Activated T-helper 17 cell treated with anti-CD3 and anti-CD28 coated beads, Interleukin-2, amount 50 U/mL, for 72 hours (primary cell): Measurements from ENCODE around the gene AGAP1. TPM values are rescaled to one million over a fixed set of nuclear protein-coding genes. Genes with fewer than 3 reads are reported as not detected.

ENCODE experiments used
- ATAC-seq: fragments of 150-1000 bp; cut with Tn5 transposase; replicated peaks from 2 replicates; pipeline ENCODE4 v1.10.0; 2021; ENCODE audit warnings: mild to moderate bottlenecking, moderate library complexity
- H3K27ac Mint-ChIP-seq: one replicate; pipeline ENCODE4 v1.8.0; 2022; ENCODE audit warnings: mixed read lengths
- H3K27me3 Mint-ChIP-seq: one replicate; pipeline ENCODE4 v1.8.0; 2022; ENCODE audit warnings: mixed read lengths
- H3K36me3 Mint-ChIP-seq: one replicate; pipeline ENCODE4 v1.8.0; 2022; ENCODE audit warnings: low read depth, mild to moderate bottlenecking, mixed read lengths
- H3K4me1 Mint-ChIP-seq: one replicate; pipeline ENCODE4 v1.8.0; 2022; ENCODE audit warnings: mixed read lengths
- H3K4me3 Mint-ChIP-seq: one replicate; pipeline ENCODE4 v1.8.0; 2022; ENCODE audit warnings: mild to moderate bottlenecking, mixed read lengths
- H3K9me3 Mint-ChIP-seq: one replicate; pipeline ENCODE4 v1.8.0; 2022; ENCODE audit warnings: mixed read lengths
- total RNA-seq, 2 donors: library from RNA; stranded (reverse); gene quantifications; one replicate each; pipeline ENCODE4 v1.2.3, GENCODE V29; 2022

AGAP1 gene
- total RNA-seq, 2 donors from 2014 or later: 2.2 to 5.3 TPM

DNA sequence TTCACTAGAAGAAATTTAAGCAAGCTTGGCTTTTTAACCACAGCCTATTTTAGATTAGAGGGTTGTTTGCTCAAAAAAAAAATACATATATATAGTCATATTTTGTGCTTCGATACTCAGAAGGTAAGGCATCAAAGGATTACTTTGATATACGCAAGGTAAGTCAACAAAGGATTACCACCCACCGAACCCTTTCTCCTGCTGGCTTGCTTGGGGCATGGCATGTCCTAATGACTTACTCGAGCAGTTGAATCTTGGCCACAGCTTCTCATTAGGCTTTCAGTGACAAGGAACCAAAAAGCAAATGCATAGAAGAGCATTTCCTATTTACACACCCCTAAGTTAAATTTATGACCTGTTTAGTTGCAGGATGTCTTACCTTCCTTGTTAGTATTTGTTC lies 295.7 kb downstream of the AGAP1 start:
- Mint-ChIP-seq H3K27ac (no peak overlapping the region), H3K36me3 (no peaks in the 10 kb centered on the region), H3K9me3 (no peaks in the 10 kb centered on the region), H3K4me3 (no peak overlapping the region), H3K27me3 (peaks cover 10% of the 10 kb centered on the region), H3K4me1 (no peaks in the 10 kb centered on the region)
- ATAC-seq: no peak

DNA sequence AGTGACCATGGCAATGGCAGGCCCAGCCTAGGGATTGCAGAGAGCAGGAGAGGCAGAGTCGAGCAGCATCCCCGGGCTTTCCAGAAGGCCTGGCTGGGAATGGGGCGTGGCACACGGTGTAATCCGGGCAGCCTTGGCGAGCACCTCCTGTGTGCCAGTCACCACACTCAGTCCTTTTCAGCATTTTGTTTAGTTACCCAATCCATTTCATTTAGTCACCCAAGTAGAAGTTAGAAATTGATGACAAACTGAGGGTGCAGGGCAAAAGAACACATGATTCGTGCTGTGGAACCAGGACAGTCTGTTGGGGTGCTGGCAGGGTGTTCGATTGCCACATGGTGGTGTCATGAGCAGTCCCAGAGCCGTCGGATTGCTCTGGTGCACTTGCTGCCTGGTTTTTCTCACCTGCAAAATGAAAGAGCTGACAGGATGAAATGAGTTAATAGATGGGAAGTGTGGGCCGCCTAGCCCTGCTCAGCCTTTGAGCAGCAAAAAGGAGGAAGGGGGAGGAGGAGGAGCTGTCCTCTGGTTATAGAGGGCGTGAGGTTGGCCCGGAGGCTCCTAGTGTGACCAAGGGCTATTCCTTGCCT lies 299.4 kb downstream of the AGAP1 start:
- Mint-ChIP-seq H3K27ac (no peak overlapping the region), H3K27me3 (peaks cover 7% of the 10 kb centered on the region), H3K4me1 (no peaks in the 10 kb centered on the region), H3K4me3 (no peak overlapping the region), H3K9me3 (no peaks in the 10 kb centered on the region), H3K36me3 (peaks cover 8% of the 10 kb centered on the region)
- ATAC-seq: no peak

DNA sequence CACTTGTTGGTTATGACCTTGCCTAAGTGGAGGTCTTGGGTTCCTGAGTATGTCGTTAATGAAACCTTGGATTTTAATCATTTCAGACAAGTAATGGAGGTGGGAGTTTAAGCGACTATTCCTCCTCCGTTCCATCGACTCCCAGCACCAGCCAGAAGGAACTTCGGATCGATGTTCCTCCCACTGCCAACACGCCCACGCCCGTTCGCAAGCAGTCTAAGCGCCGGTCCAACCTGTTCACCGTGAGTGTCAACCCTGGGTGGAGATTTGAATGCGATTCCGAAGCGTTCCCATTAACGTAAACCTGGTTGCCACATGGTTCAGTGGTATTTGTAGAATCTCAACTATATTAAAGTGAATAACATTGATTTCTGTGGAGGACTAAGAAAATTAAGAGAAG lies 305.4 kb downstream of the AGAP1 start:
- H3K4me3 Mint-ChIP-seq: no peak overlapping the region
- H3K27ac Mint-ChIP-seq: no peak overlapping the region
- H3K36me3 Mint-ChIP-seq: peaks cover 20% of the 10 kb centered on the region
- H3K4me1 Mint-ChIP-seq: no peaks in the 10 kb centered on the region
- H3K9me3 Mint-ChIP-seq: no peaks in the 10 kb centered on the region
- H3K27me3 Mint-ChIP-seq: no peaks in the 10 kb centered on the region
- ATAC-seq: no peak

DNA sequence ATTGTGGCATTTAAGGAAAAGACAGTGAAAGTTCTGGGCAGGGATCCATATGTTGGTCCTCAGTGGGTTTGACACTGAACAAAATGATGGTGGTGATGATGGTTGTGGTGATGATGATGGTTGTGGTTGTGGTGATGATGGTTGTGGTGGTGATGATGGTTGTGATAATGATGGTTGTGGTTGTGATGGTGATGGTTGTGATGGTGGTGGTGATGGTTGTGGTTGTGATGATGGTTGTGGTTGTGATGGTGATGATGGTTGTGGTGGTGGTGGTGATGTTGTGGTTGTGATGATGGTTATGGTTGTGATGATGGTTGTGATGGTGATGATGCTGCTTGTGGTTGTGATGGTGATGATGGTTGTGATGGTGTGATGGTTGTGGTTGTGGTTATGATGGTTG lies 308.7 kb downstream of the AGAP1 start:
- no peaks in the 10 kb centered on the region for H3K9me3 Mint-ChIP-seq
- H3K36me3 Mint-ChIP-seq: peaks cover 18% of the 10 kb centered on the region
- H3K27ac Mint-ChIP-seq: no peak overlapping the region
- no peak overlapping the region for H3K4me3 Mint-ChIP-seq
- no peaks in the 10 kb centered on the region for H3K27me3 Mint-ChIP-seq
- no peak for ATAC-seq
- H3K4me1 Mint-ChIP-seq: no peaks in the 10 kb centered on the region

DNA sequence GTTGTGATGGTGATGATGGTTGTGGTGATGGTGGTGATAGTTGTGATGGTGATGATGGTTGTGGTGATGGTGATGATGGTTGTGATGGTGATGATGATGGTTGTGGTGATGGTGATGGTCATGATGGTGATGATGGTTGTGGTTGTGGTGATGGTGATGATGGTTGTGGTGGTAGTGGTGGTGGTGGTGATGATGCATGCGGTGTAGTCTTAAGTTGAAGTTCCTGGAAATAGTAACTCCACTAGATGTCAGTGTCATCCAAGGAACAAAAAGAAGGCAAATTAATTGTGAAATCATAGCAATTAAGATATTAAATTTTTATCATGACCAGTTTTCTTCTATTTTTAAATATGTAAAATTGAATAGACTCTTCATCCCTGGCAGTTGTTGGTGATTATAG lies 309.2 kb downstream of the AGAP1 start:
- Mint-ChIP-seq H3K4me1 (no peaks in the 10 kb centered on the region), H3K4me3 (no peak overlapping the region), H3K9me3 (no peaks in the 10 kb centered on the region), H3K27ac (no peak overlapping the region), H3K27me3 (no peaks in the 10 kb centered on the region), H3K36me3 (peaks cover 14% of the 10 kb centered on the region)
- no peak for ATAC-seq

DNA sequence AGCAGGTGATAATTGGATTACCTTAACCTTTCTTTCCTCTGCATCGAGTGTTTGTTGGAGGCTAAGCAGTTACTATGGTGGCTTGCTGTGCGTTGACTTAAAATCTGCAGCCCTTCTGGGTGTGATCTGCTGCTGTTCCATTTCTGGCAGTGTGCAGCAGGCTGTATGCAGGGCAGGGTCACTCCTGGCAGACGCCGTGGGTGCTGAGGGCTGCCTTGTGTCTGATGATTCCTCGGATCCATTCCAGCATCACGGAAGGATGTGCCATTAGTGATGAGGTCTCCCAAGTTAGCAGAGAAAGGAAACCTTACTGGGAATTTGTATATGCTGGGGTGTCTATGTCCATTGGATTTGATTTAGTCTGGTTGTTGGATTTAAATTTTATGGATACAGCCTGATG lies 310.8 kb downstream of the AGAP1 start:
- Mint-ChIP-seq H3K36me3 (no peaks in the 10 kb centered on the region), H3K4me3 (no peak overlapping the region), H3K9me3 (no peaks in the 10 kb centered on the region), H3K27me3 (no peaks in the 10 kb centered on the region), H3K4me1 (no peaks in the 10 kb centered on the region), H3K27ac (no peak overlapping the region)
- no peak for ATAC-seq

DNA sequence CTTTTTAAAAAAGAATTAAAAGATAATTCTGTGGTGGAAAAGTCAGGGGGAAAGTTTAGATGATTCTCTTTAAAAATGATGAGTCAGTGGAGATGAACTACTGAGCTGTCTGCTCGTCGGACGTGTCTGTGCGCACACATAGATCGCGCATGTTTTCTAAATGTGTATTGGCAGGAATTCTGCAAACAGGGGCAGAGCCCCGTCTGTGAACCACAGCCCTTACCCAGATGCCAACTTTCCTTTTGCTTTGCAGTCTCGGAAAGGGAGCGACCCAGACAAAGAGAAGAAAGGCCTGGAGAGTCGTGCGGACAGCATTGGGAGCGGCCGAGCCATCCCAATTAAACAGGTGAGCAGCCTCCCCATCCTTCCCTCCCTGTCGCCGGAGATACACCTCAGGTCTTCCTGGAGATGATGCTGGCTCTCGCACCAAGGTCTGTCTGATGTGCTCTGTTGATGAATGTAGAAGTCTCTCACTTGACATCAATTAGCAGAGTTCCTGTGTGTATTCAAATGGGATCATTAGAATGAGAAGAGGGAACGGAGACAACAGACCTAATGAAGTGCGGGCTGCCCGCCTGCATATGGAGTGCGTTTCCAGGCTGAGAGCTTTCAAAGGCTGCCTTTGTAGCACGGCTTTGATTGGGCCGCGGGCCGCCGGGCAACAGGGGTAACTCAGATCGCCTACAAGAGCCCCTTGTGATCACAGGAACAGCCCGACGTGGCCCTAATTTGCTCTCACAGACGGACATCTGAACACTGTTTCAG lies 313.3 kb downstream of the AGAP1 start:
- H3K36me3 Mint-ChIP-seq: peaks cover 5% of the 10 kb centered on the region
- no peaks in the 10 kb centered on the region for H3K9me3 Mint-ChIP-seq
- no peaks in the 10 kb centered on the region for H3K4me1 Mint-ChIP-seq
- H3K27ac Mint-ChIP-seq: no peak overlapping the region
- H3K4me3 Mint-ChIP-seq: no peak overlapping the region
- ATAC-seq: no peak
- no peaks in the 10 kb centered on the region for H3K27me3 Mint-ChIP-seq

DNA sequence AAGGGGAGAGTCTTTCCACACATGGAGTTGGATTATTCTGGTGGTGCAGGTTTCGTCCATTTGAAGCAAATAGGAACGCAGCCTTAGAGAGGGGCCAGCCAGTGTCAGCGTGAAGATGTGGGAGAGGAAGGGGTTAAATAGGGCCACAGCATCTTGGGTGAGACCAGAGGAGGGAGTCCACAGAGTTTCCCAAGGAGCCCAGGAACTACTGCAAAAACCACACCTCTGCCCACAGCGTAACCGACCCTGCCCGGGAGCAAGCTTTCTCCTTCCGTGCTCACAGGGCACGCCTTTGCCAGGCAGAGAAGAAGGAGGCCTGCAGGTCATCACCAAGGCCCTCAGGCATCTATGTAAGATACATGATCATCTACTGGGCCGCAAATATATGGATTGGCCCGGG lies 314.5 kb downstream of the AGAP1 start:
- no peak overlapping the region for H3K4me3 Mint-ChIP-seq
- no peaks in the 10 kb centered on the region for H3K27me3 Mint-ChIP-seq
- H3K36me3 Mint-ChIP-seq: peaks cover 5% of the 10 kb centered on the region
- no peak overlapping the region for H3K27ac Mint-ChIP-seq
- no peaks in the 10 kb centered on the region for H3K4me1 Mint-ChIP-seq
- no peak for ATAC-seq
- no peaks in the 10 kb centered on the region for H3K9me3 Mint-ChIP-seq

DNA sequence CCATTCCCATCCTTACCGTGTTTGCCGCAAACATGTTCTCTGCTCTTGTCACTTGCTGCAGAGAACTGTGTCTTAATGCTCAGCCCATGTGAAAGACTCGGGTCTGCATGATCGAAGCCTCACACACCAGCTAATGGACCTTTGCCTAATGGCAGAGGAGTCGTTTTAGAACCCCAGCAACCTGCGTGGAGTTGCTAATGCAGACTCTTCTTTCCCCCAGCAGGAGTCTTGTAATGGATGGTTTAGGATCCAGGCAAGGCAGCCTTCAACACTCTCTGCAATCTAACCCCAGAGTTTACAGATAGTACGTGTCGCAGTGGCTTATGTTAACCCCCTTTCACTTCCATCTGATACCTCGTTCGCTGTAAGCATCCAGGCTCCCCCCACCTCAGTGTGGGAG lies 316.4 kb downstream of the AGAP1 start:
- no peaks in the 10 kb centered on the region for H3K27me3 Mint-ChIP-seq
- H3K9me3 Mint-ChIP-seq: no peaks in the 10 kb centered on the region

DNA sequence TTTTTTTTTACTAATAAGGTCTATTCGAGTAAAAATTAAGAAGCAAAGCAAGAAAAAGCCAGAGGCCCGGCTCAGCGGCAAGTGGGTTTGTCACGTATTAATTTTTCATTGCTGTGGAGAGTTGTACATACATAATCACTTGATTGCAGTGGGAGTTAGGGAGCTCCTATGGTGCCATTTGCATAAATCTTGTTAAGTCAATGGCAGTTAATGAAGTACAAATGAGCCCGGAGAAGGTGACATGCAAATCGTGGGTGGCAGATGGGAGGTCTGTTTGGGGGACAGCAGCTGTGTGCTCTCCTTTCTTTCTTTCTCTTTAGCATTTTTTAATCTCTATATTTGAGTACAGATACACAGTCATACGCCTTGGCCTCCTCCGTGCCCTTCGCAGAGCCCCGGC lies 317.0 kb downstream of the AGAP1 start:
- no peaks in the 10 kb centered on the region for H3K4me1 Mint-ChIP-seq
- peaks cover 5% of the 10 kb centered on the region for H3K36me3 Mint-ChIP-seq
- no peak for ATAC-seq
- H3K27ac Mint-ChIP-seq: no peak overlapping the region
- no peaks in the 10 kb centered on the region for H3K27me3 Mint-ChIP-seq
- H3K4me3 Mint-ChIP-seq: no peak overlapping the region
- no peaks in the 10 kb centered on the region for H3K9me3 Mint-ChIP-seq

More for the DNA sequence above, 316.4 kb downstream of the AGAP1 start:
- Mint-ChIP-seq H3K36me3 (peaks cover 5% of the 10 kb centered on the region), H3K27ac (no peak overlapping the region), H3K4me3 (no peak overlapping the region), H3K4me1 (no peaks in the 10 kb centered on the region)
- ATAC-seq: no peak

DNA sequence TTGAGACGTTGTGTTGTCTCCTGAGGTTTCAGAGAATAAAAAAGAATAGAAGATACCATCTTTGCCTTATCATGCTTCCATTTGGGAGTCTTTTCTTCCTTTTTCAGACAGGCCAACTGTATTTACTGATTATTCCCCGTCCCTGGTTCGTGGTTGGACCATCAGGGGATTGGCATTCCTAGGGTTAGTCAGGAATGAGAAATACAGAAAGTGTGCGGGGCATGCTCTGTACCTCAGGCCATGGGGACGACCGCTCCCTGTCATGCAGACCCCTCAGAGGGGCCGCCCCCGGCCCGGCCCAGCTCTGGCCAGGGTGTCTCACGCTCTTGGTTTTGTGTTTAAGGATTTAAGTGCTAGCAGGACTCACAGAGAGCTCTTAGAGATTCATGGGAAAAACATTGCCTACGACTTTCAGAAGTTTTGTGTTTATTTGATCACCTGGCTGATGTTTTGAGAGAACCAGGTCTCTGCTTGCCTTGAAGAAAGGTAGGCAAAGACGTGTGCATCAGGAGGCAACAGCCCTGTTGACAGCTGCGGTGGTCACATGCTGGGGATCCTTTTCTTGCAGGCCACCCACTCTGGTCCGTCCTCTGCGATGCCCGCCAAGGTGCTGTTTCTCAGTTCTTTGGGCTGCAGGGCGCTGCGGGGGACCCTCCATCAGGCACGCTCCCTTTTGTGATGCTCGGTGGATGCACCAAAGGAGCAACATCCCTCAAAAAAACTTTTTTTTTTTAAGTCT lies 317.8 kb downstream of the AGAP1 start:
- Mint-ChIP-seq H3K4me3 (no peak overlapping the region), H3K27me3 (no peaks in the 10 kb centered on the region), H3K9me3 (no peaks in the 10 kb centered on the region), H3K4me1 (no peaks in the 10 kb centered on the region), H3K27ac (no peak overlapping the region), H3K36me3 (peaks cover 5% of the 10 kb centered on the region)
- ATAC-seq: no peak

DNA sequence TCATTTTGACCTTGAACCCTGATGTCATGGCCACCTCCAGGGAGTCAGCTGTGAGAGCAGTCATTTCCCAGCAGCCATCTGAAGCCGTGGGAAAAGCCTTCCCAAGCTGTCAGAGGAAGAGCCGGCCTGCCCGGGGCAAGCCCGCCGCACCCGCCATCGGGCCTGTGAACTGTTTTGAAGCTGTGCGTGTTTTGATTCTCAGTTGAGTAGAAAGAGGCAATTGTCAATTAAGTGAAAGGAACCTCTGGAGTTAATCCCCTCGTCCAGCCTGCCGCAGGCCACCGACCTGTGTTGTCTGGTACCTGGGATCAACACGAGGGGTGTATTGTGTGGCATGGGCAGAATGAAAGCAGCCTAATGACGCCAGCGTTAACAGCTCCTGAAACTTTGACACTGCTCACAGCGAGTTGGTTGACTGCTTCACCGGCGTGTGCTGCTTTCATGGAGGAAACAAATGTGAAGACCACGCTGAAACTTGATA lies 318.4 kb downstream of the AGAP1 start:
- Mint-ChIP-seq H3K9me3 (no peaks in the 10 kb centered on the region), H3K27me3 (no peaks in the 10 kb centered on the region), H3K36me3 (peaks cover 5% of the 10 kb centered on the region), H3K4me1 (no peaks in the 10 kb centered on the region), H3K27ac (no peak overlapping the region), H3K4me3 (no peak overlapping the region)
- ATAC-seq: no peak

DNA sequence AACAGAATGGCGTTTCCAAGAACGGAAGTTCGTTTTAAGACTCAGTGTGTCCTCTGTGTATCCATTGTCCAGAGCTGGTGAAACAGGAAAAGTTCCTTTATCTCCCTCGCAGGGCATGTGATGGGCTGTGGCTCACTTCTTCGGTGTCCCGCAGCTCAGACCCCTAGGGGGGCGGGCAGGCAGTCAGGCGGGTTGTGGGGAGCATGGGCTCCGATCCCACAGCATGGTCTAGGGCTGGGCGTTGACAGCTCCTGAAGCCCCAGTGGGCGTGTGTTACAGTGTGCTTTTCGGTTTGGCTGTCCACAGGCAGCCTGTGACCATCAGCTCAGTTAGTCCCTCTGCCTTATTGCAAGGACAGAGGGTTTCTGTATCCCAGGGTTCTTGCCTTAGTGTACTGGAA lies 319.6 kb downstream of the AGAP1 start:
- Mint-ChIP-seq H3K4me3 (no peak overlapping the region), H3K36me3 (peaks cover 5% of the 10 kb centered on the region), H3K27me3 (no peaks in the 10 kb centered on the region), H3K4me1 (no peaks in the 10 kb centered on the region), H3K9me3 (no peaks in the 10 kb centered on the region), H3K27ac (no peak overlapping the region)
- ATAC-seq: no peak

DNA sequence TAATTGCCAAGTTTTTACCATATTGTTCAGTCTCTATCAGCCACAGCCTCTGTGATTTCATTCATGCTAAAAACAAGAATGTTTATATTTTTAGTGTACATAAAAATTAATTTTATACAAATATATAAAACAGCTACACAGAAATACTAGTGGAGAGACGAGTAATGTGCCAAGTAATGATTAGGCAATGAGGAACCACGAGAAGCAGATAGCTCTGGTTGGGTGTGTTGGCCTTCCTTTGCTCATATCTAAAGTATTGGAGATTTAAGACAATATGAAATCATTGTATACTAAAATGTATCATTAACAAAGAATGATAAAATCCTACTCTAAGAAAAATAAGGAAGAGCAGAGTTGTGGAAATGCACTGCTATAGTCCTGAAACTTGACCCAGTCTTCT lies 326.7 kb downstream of the AGAP1 start:
- no peaks in the 10 kb centered on the region for H3K36me3 Mint-ChIP-seq
- no peaks in the 10 kb centered on the region for H3K27me3 Mint-ChIP-seq
- no peak for ATAC-seq
- no peak overlapping the region for H3K27ac Mint-ChIP-seq
- H3K4me3 Mint-ChIP-seq: no peak overlapping the region
- no peaks in the 10 kb centered on the region for H3K4me1 Mint-ChIP-seq
- H3K9me3 Mint-ChIP-seq: no peaks in the 10 kb centered on the region

DNA sequence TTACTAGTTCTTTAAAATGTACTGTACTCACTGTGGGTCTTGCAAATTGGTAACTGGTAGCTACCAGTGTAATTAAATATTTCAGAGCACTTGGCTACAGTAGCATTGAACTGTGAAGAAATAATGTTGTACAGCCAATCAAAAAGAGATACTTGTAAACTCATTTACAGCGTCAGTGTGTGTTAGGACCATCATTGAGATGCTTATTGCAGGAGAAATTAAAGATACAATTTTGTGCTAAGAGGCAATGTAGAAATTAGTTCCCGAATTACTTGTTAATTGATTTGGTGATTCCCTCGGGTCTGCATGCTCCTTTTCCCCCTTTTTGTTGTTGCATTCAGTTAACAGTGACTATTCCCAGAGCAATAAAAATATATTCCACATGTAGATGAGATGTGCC lies 330.5 kb downstream of the AGAP1 start:
- no peaks in the 10 kb centered on the region for H3K36me3 Mint-ChIP-seq
- H3K27ac Mint-ChIP-seq: no peak overlapping the region
- no peak overlapping the region for H3K4me3 Mint-ChIP-seq
- ATAC-seq: no peak
- no peaks in the 10 kb centered on the region for H3K9me3 Mint-ChIP-seq
- no peaks in the 10 kb centered on the region for H3K27me3 Mint-ChIP-seq
- no peaks in the 10 kb centered on the region for H3K4me1 Mint-ChIP-seq
